MM.1S (cell line): ENCODE measurements around the gene FBF1.

Source experiments
- DNase-seq: peaks from one replicate; pipeline ENCODE4 v3.0.0-alpha.2; 2015
- H2AFZ ChIP-seq: fragments of 300-600 bp; sonication (generic); 2 replicates; pipeline ENCODE4 v1.6.0; 2016; ENCODE audit warnings: antibody characterized with exemption, low read length
- H3F3A ChIP-seq: fragments of 300-600 bp; sonication (generic); 2 replicates; pipeline ENCODE4 v1.6.1; 2016; ENCODE audit warnings: mild to moderate bottlenecking, antibody characterized with exemption, low read length, moderate library complexity, mixed read lengths; ENCODE audit not compliant: insufficient read depth
- H3K27ac ChIP-seq: fragments of 300-600 bp; sonication (generic); 2 replicates; pipeline ENCODE4 v1.5.1; 2016; ENCODE audit warnings: mild to moderate bottlenecking, low read length
- H3K27me3 ChIP-seq: fragments of 300-600 bp; sonication (generic); replicated peaks from 2 replicates; pipeline ENCODE4 v1.6.0; 2016; ENCODE audit warnings: low read length; ENCODE audit not compliant: insufficient read depth
- H3K36me3 ChIP-seq: fragments of 300-600 bp; sonication (generic); replicated peaks from 2 replicates; pipeline ENCODE4 v1.6.1; 2016; ENCODE audit warnings: mild to moderate bottlenecking, low read length, mixed read lengths; ENCODE audit not compliant: insufficient read depth
- H3K4me1 ChIP-seq: fragments of 300-600 bp; sonication (generic); 2 replicates; pipeline ENCODE4 v1.6.1; 2016; ENCODE audit warnings: low read length, mixed read lengths
- H3K4me2 ChIP-seq: fragments of 300-600 bp; sonication (generic); 2 replicates; pipeline ENCODE4 v1.6.0; 2016; ENCODE audit warnings: low read depth, low read length
- H3K4me3 ChIP-seq: fragments of 300-600 bp; sonication (generic); 2 replicates; pipeline ENCODE4 v1.5.1; 2016; ENCODE audit warnings: low read length, mixed read lengths
- H3K79me2 ChIP-seq: fragments of 300-600 bp; sonication (generic); 2 replicates; pipeline ENCODE4 v1.6.1; 2016; ENCODE audit warnings: mixed run types, low read length, mixed read lengths
- H3K9ac ChIP-seq: fragments of 300-600 bp; sonication (generic); 2 replicates; pipeline ENCODE4 v1.6.1; 2016; ENCODE audit warnings: low read length, mixed read lengths
- H3K9me2 ChIP-seq: fragments of 300-600 bp; sonication (generic); replicated peaks from 2 replicates; pipeline ENCODE4 v1.6.1; 2016; ENCODE audit warnings: mild to moderate bottlenecking, low read length, mixed read lengths; ENCODE audit not compliant: insufficient read depth
- H3K9me3 ChIP-seq: fragments of 300-600 bp; sonication (generic); replicated peaks from 2 replicates; pipeline ENCODE4 v1.6.1; 2016; ENCODE audit warnings: mild to moderate bottlenecking, low read length, mixed read lengths; ENCODE audit not compliant: insufficient read depth
- H4K20me1 ChIP-seq: fragments of 300-600 bp; sonication (generic); 2 replicates; pipeline ENCODE4 v1.6.1; 2016; ENCODE audit warnings: mild to moderate bottlenecking, low read length, moderate library complexity, mixed read lengths; ENCODE audit not compliant: insufficient read depth
- EZH2 ChIP-seq: fragments of 300-600 bp; sonication (generic); optimal IDR thresholded peaks from 2 replicates; pipeline ENCODE3; 2017; ENCODE audit warnings: low read depth, mild to moderate bottlenecking, antibody characterized with exemption, low read length, mixed read lengths
- EZH2phosphoT487 ChIP-seq: fragments of 300-600 bp; sonication (generic); IDR thresholded peaks from 2 replicates; pipeline ENCODE4 v1.6.1; 2018; ENCODE audit warnings: antibody characterized with exemption, low read length
- TF ChIP-seq, protein P1 (sequence below): fragments of 300-600 bp; sonication (generic); IDR thresholded peaks from 2 replicates; pipeline ENCODE4 v1.5.1; 2016; ENCODE audit warnings: antibody characterized with exemption, low read length, mixed read lengths

FBF1 gene

GRCh38 chr17:75922963-75923874 is 17.6 kb downstream of the FBF1 start:
- H3F3A ChIP-seq, result no peaks in the 10 kb centered on the region
- H3K27ac ChIP-seq, result no peak overlapping the region
- DNase-seq, result no peak
- TF ChIP-seq, protein P1, sequence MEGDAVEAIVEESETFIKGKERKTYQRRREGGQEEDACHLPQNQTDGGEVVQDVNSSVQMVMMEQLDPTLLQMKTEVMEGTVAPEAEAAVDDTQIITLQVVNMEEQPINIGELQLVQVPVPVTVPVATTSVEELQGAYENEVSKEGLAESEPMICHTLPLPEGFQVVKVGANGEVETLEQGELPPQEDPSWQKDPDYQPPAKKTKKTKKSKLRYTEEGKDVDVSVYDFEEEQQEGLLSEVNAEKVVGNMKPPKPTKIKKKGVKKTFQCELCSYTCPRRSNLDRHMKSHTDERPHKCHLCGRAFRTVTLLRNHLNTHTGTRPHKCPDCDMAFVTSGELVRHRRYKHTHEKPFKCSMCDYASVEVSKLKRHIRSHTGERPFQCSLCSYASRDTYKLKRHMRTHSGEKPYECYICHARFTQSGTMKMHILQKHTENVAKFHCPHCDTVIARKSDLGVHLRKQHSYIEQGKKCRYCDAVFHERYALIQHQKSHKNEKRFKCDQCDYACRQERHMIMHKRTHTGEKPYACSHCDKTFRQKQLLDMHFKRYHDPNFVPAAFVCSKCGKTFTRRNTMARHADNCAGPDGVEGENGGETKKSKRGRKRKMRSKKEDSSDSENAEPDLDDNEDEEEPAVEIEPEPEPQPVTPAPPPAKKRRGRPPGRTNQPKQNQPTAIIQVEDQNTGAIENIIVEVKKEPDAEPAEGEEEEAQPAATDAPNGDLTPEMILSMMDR, result no peak
- TF ChIP-seq EZH2, result no peak
- no peak for TF ChIP-seq EZH2phosphoT487
- H2AFZ ChIP-seq, result no peak overlapping the region
- no peaks in the 10 kb centered on the region for H3K4me1 ChIP-seq
- no peak overlapping the region for H3K4me2 ChIP-seq
- no peaks in the 10 kb centered on the region for H4K20me1 ChIP-seq
- no peaks in the 10 kb centered on the region for H3K9me3 ChIP-seq
- H3K4me3 ChIP-seq, result no peak overlapping the region
- H3K79me2 ChIP-seq, result no peaks in the 10 kb centered on the region
- no peaks in the 10 kb centered on the region for H3K36me3 ChIP-seq
- H3K9me2 ChIP-seq, result no peaks in the 10 kb centered on the region
- no peaks in the 10 kb centered on the region for H3K27me3 ChIP-seq
- no peak overlapping the region for H3K9ac ChIP-seq

- Histone ChIP-seq H3K4me3 (no peak overlapping the region), H3K4me2 (no peak overlapping the region), H2AFZ (no peak overlapping the region), H3K79me2 (no peaks in the 10 kb centered on the region), H3F3A (no peaks in the 10 kb centered on the region), H3K36me3 (no peaks in the 10 kb centered on the region), H3K9me3 (no peaks in the 10 kb centered on the region), H3K9me2 (no peaks in the 10 kb centered on the region), H3K27me3 (no peaks in the 10 kb centered on the region), H4K20me1 (no peaks in the 10 kb centered on the region), H3K27ac (no peak overlapping the region), H3K4me1 (no peaks in the 10 kb centered on the region), H3K9ac (no peak overlapping the region)
- no peak for DNase-seq
- TF ChIP-seq, protein P1, result no peak
- no peak for TF ChIP-seq EZH2
- no peak for TF ChIP-seq EZH2phosphoT487
Measured at GRCh38 chr17:75922173-75922961, 18.5 kb downstream of the FBF1 start.

GRCh38 chr17:75921596-75921995 is 19.2 kb downstream of the FBF1 start:
- no peak overlapping the region for H3K4me2 ChIP-seq
- H3F3A ChIP-seq, result no peaks in the 10 kb centered on the region
- no peak for DNase-seq
- no peaks in the 10 kb centered on the region for H3K79me2 ChIP-seq
- no peak overlapping the region for H3K9ac ChIP-seq
- TF ChIP-seq, protein P1, result no peak
- TF ChIP-seq EZH2phosphoT487 (no peak), EZH2 (no peak)
- no peaks in the 10 kb centered on the region for H3K9me2 ChIP-seq
- no peak overlapping the region for H2AFZ ChIP-seq
- no peak overlapping the region for H3K4me3 ChIP-seq
- no peaks in the 10 kb centered on the region for H3K36me3 ChIP-seq
- no peaks in the 10 kb centered on the region for H3K4me1 ChIP-seq
- H3K27ac ChIP-seq, result no peak overlapping the region
- H4K20me1 ChIP-seq, result no peaks in the 10 kb centered on the region
- no peaks in the 10 kb centered on the region for H3K9me3 ChIP-seq
- H3K27me3 ChIP-seq, result no peaks in the 10 kb centered on the region
